HepG2 (cell line): ENCODE data around the gene MRPS21. TPM values are rescaled to one million over a fixed set of nuclear protein-coding genes. Genes with fewer than 3 reads are reported as not detected.

Experiments
- ZBTB25 ChIP-seq: IDR thresholded peaks from 2 replicates; pipeline ENCODE4 v1.6.1; 2018; ENCODE audit warnings: missing genetic modification reagents
- ZNF281 ChIP-seq: sonication (generic); formaldehyde crosslinking; IDR thresholded peaks from 2 replicates; pipeline ENCODE4 v1.4.0; 2020; ENCODE audit warnings: missing genetic modification reagents, borderline replicate concordance
- ZNF687 ChIP-seq: sonication (generic); formaldehyde crosslinking; IDR thresholded peaks from 2 replicates; pipeline ENCODE4 v1.5.1; 2020; ENCODE audit warnings: mild to moderate bottlenecking, missing genetic modification reagents, moderate library complexity
- ZSCAN22 ChIP-seq: sonication (generic); formaldehyde crosslinking; IDR thresholded peaks from 2 replicates; pipeline ENCODE4 v1.4.0; 2020; ENCODE audit warnings: mild to moderate bottlenecking, missing genetic modification reagents
- polyA plus RNA-seq, 8 experiments: library from polyadenylated mRNA; depleted of rRNA in 3 of 8; stranded (reverse) in 7 of 8; unstranded in 1 of 8; fragments of >200 nt; fragmentation: Illumina TruSeq in 4 of 8; extraction: Trizol in 4 of 8; gene quantifications; 2 replicates each; pipeline versions ENCODE4 v1.2.1 to v1.2.3, GENCODE V29; 2011 to 2016; ENCODE audit warnings: low read depth in 4 of 8, missing spikeins in 1 of 8, mixed read lengths in 1 of 8; ENCODE audit not compliant: insufficient read depth in 1 of 8
- total RNA-seq, 5 experiments: library from RNA; depleted of rRNA; stranded (reverse); fragments of >200 nt; fragmentation: Illumina TruSeq; extraction: Trizol; gene quantifications; 2 replicates each; pipeline ENCODE4 v1.2.3, GENCODE V29; 2016; ENCODE audit warnings: low read depth in 1 of 5
- TF ChIP-seq, protein P1 (sequence below): sonication (generic); formaldehyde crosslinking; IDR thresholded peaks from 2 replicates; pipeline ENCODE4 v1.4.0; 2020; ENCODE audit warnings: mild to moderate bottlenecking, missing genetic modification reagents, borderline replicate concordance
- TF ChIP-seq, protein P2 (sequence below): sonication (generic); formaldehyde crosslinking; IDR thresholded peaks from 2 replicates; pipeline ENCODE4 v1.9.0; 2022; ENCODE audit warnings: low read depth, missing genetic modification reagents
- TF ChIP-seq, protein P3 (sequence below): sonication (generic); formaldehyde crosslinking; IDR thresholded peaks from 2 replicates; pipeline ENCODE4 v1.4.0; 2020; ENCODE audit warnings: missing genetic modification reagents

MRPS21 gene
- total and polyA plus RNA-seq, 2 of the 13 experiments (the other 11 are each of a cell fraction or from before 2014, with no cell fraction given), result 59.4 to 64.2 TPM

DNA sequence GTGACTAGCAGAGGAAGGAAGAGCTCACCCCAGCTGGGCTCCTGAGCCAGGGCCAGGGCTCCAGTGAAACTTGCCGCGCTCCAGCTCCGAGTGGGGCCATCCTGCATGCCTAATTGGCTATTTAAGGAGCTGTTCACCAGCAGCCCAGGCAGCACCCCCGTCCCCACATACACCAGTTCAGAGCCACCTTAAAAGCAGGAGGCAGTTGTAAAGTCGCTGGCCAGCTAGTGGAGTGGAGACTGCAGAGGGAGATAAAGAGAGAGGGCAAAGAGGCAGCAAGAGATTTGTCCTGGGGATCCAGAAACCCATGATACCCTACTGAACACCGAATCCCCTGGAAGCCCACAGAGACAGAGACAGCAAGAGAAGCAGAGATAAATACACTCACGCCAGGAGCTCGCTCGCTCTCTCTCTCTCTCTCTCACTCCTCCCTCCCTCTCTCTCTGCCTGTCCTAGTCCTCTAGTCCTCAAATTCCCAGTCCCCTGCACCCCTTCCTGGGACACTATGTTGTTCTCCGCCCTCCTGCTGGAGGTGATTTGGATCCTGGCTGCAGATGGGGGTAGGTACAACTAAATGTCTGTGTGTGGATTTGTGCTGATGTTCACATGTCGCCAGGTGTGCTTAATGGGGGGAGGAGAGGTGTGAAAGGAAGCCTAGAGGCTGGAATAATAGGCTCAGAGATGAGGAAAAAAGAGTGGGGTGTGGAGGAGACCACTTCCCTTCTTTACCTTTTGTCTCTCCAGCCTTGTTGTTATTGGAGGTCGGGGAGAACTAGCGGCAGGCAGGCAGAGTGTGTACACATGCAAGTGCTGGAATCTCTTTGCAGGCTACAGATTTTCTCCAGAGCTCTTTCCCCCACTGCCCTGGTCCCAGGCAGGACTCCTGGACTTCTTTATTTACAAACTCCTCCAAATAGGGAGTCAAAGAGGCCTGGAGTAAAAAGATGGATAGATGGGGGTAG, 35.8 kb upstream of the MRPS21 start, which contains the start of gene CA14 (continued):
- TF ChIP-seq, protein P1, sequence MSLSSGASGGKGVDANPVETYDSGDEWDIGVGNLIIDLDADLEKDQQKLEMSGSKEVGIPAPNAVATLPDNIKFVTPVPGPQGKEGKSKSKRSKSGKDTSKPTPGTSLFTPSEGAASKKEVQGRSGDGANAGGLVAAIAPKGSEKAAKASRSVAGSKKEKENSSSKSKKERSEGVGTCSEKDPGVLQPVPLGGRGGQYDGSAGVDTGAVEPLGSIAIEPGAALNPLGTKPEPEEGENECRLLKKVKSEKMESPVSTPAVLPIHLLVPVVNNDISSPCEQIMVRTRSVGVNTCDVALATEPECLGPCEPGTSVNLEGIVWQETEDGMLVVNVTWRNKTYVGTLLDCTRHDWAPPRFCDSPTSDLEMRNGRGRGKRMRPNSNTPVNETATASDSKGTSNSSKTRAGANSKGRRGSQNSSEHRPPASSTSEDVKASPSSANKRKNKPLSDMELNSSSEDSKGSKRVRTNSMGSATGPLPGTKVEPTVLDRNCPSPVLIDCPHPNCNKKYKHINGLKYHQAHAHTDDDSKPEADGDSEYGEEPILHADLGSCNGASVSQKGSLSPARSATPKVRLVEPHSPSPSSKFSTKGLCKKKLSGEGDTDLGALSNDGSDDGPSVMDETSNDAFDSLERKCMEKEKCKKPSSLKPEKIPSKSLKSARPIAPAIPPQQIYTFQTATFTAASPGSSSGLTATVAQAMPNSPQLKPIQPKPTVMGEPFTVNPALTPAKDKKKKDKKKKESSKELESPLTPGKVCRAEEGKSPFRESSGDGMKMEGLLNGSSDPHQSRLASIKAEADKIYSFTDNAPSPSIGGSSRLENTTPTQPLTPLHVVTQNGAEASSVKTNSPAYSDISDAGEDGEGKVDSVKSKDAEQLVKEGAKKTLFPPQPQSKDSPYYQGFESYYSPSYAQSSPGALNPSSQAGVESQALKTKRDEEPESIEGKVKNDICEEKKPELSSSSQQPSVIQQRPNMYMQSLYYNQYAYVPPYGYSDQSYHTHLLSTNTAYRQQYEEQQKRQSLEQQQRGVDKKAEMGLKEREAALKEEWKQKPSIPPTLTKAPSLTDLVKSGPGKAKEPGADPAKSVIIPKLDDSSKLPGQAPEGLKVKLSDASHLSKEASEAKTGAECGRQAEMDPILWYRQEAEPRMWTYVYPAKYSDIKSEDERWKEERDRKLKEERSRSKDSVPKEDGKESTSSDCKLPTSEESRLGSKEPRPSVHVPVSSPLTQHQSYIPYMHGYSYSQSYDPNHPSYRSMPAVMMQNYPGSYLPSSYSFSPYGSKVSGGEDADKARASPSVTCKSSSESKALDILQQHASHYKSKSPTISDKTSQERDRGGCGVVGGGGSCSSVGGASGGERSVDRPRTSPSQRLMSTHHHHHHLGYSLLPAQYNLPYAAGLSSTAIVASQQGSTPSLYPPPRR (CRISPR knock-in tag), result 0 out of 2 replicates have a peak, but pooled peaks have one; percentile 38
- 0 out of 2 replicates have a peak, but pooled peaks have one; percentile 29 for TF ChIP-seq ZSCAN22 (CRISPR knock-in tag)
- 0 out of 2 replicates have a peak, but pooled peaks have one; percentile 24 for TF ChIP-seq ZBTB25 (CRISPR knock-in tag)
- TF ChIP-seq, protein P2, sequence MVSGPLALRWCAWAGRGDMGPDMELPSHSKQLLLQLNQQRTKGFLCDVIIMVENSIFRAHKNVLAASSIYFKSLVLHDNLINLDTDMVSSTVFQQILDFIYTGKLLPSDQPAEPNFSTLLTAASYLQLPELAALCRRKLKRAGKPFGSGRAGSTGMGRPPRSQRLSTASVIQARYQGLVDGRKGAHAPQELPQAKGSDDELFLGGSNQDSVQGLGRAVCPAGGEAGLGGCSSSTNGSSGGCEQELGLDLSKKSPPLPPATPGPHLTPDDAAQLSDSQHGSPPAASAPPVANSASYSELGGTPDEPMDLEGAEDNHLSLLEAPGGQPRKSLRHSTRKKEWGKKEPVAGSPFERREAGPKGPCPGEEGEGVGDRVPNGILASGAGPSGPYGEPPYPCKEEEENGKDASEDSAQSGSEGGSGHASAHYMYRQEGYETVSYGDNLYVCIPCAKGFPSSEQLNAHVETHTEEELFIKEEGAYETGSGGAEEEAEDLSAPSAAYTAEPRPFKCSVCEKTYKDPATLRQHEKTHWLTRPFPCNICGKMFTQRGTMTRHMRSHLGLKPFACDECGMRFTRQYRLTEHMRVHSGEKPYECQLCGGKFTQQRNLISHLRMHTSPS (CRISPR knock-in tag), result no peak
- TF ChIP-seq, protein P3, sequence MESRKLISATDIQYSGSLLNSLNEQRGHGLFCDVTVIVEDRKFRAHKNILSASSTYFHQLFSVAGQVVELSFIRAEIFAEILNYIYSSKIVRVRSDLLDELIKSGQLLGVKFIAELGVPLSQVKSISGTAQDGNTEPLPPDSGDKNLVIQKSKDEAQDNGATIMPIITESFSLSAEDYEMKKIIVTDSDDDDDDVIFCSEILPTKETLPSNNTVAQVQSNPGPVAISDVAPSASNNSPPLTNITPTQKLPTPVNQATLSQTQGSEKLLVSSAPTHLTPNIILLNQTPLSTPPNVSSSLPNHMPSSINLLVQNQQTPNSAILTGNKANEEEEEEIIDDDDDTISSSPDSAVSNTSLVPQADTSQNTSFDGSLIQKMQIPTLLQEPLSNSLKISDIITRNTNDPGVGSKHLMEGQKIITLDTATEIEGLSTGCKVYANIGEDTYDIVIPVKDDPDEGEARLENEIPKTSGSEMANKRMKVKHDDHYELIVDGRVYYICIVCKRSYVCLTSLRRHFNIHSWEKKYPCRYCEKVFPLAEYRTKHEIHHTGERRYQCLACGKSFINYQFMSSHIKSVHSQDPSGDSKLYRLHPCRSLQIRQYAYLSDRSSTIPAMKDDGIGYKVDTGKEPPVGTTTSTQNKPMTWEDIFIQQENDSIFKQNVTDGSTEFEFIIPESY, result no peak
- peak; percentile 50; the same call in 1 of the 2 replicates for TF ChIP-seq ZNF687 (CRISPR knock-in tag)
- TF ChIP-seq ZNF281 (CRISPR knock-in tag), result peak; percentile 43; the same call in 1 of the 2 replicates
